WTC11 (cell line): ENCODE data around the gene GNG11.

Experiments
- MAX ChIP-seq: sonication (generic); formaldehyde crosslinking; IDR thresholded peaks from 2 replicates; pipeline ENCODE4 v1.8.0; 2022; ENCODE audit warnings: mild to moderate bottlenecking, missing genetic modification reagents
- ZNF138 ChIP-seq: sonication (generic); formaldehyde crosslinking; conservative IDR thresholded peaks from 2 replicates; pipeline ENCODE4 v1.8.1; 2022; ENCODE audit warnings: mild to moderate bottlenecking, moderate library complexity, missing genetic modification reagents
- ZNF317 ChIP-seq: sonication (generic); formaldehyde crosslinking; IDR thresholded peaks from 2 replicates; pipeline ENCODE4 v1.8.1; 2023; ENCODE audit warnings: low read depth, mild to moderate bottlenecking, moderate library complexity, missing genetic modification reagents, borderline replicate concordance
- TF ChIP-seq, protein P1 (sequence below): fragments of 200-600 bp; IDR thresholded peaks from 2 replicates; pipeline ENCODE4 v1.8.0; 2022; ENCODE audit warnings: antibody characterized with exemption
- TF ChIP-seq, protein P2 (sequence below): sonication (generic); formaldehyde crosslinking; IDR thresholded peaks from 2 replicates; pipeline ENCODE4 v1.8.0; 2023; ENCODE audit warnings: missing genetic modification reagents

- TF ChIP-seq, protein P1, sequence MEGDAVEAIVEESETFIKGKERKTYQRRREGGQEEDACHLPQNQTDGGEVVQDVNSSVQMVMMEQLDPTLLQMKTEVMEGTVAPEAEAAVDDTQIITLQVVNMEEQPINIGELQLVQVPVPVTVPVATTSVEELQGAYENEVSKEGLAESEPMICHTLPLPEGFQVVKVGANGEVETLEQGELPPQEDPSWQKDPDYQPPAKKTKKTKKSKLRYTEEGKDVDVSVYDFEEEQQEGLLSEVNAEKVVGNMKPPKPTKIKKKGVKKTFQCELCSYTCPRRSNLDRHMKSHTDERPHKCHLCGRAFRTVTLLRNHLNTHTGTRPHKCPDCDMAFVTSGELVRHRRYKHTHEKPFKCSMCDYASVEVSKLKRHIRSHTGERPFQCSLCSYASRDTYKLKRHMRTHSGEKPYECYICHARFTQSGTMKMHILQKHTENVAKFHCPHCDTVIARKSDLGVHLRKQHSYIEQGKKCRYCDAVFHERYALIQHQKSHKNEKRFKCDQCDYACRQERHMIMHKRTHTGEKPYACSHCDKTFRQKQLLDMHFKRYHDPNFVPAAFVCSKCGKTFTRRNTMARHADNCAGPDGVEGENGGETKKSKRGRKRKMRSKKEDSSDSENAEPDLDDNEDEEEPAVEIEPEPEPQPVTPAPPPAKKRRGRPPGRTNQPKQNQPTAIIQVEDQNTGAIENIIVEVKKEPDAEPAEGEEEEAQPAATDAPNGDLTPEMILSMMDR, result no peak
- no peak for TF ChIP-seq ZNF138 (CRISPR knock-in tag)
- TF ChIP-seq MAX, result no peak
- no peak for TF ChIP-seq ZNF317 (CRISPR knock-in tag)
- TF ChIP-seq, protein P2, sequence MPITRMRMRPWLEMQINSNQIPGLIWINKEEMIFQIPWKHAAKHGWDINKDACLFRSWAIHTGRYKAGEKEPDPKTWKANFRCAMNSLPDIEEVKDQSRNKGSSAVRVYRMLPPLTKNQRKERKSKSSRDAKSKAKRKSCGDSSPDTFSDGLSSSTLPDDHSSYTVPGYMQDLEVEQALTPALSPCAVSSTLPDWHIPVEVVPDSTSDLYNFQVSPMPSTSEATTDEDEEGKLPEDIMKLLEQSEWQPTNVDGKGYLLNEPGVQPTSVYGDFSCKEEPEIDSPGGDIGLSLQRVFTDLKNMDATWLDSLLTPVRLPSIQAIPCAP (CRISPR knock-in tag), result no peak
Observed at GRCh38 chr7:93960986-93961385, 39.5 kb downstream of the GNG11 start.
